A549 treated with Mapracorat at 1 μM for 4 hours (cell line): Measurements from ENCODE around the gene SMCR8. TPM values are rescaled to one million over a fixed set of nuclear protein-coding genes. Genes with fewer than 3 reads are reported as not detected.

Experiments
- total RNA-seq: library from RNA; stranded (reverse); fragments of 200-300 nt; extraction: Qiagen RNA extraction; gene quantifications from 5 replicates; pipeline ENCODE4 v1.2.3, GENCODE V29; 2022

SMCR8 gene, protein sequence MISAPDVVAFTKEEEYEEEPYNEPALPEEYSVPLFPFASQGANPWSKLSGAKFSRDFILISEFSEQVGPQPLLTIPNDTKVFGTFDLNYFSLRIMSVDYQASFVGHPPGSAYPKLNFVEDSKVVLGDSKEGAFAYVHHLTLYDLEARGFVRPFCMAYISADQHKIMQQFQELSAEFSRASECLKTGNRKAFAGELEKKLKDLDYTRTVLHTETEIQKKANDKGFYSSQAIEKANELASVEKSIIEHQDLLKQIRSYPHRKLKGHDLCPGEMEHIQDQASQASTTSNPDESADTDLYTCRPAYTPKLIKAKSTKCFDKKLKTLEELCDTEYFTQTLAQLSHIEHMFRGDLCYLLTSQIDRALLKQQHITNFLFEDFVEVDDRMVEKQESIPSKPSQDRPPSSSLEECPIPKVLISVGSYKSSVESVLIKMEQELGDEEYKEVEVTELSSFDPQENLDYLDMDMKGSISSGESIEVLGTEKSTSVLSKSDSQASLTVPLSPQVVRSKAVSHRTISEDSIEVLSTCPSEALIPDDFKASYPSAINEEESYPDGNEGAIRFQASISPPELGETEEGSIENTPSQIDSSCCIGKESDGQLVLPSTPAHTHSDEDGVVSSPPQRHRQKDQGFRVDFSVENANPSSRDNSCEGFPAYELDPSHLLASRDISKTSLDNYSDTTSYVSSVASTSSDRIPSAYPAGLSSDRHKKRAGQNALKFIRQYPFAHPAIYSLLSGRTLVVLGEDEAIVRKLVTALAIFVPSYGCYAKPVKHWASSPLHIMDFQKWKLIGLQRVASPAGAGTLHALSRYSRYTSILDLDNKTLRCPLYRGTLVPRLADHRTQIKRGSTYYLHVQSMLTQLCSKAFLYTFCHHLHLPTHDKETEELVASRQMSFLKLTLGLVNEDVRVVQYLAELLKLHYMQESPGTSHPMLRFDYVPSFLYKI
- total RNA-seq = 13.2 to 16.3 TPM (median 14.7 TPM) in 5 replicates

DNA sequence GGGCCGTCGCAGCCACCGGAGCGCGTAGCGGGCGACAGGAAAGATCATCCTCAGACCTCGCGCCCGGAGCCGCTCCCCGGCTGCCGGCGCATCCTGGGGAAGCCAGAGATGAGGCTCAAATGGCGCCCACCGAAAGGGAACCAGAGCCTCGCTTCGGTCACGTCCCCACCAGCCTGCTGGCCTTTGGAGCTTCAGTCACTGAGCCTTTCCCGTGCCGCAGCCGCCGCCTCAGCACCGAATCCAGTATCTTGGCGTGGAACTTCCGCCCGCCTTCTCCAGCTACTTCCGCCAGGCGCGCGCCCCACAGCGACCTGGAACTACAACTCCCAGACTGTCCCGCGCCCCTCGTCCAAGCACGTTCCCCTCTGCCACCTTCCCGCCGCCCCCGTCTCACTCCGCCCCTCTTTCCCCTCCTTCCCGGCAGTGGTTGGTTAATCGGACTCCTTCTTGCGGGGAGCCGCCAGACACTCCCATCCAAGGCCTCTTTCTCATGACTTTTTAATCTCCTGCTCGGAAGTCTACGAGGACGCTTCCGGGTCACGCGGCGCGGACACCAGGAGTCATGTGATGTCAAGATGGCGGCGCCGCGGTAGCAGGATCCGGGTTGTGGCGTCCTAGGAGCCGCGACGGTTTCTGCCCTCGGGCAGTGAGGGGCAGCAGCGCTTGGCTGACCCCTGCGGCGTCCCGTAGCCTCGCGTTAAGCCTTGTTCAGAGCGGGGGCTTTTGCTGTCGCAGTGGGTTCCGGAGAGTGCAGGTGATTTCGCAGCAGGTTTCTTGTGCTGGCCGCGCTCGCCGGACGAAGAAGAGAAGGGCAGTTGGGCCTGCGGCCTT, at the start of gene SMCR8, which contains the start of gene TOP3A:
Gene SMCR8 (plus strand): TSS at position 563 of the 831 bp plus-strand sequence. CDS start 497 bp downstream, outside the sequence.
Gene TOP3A (minus strand): TSS at position 264 of the 831 bp plus-strand sequence. CDS start 216 bp downstream, at position 48.

DNA sequence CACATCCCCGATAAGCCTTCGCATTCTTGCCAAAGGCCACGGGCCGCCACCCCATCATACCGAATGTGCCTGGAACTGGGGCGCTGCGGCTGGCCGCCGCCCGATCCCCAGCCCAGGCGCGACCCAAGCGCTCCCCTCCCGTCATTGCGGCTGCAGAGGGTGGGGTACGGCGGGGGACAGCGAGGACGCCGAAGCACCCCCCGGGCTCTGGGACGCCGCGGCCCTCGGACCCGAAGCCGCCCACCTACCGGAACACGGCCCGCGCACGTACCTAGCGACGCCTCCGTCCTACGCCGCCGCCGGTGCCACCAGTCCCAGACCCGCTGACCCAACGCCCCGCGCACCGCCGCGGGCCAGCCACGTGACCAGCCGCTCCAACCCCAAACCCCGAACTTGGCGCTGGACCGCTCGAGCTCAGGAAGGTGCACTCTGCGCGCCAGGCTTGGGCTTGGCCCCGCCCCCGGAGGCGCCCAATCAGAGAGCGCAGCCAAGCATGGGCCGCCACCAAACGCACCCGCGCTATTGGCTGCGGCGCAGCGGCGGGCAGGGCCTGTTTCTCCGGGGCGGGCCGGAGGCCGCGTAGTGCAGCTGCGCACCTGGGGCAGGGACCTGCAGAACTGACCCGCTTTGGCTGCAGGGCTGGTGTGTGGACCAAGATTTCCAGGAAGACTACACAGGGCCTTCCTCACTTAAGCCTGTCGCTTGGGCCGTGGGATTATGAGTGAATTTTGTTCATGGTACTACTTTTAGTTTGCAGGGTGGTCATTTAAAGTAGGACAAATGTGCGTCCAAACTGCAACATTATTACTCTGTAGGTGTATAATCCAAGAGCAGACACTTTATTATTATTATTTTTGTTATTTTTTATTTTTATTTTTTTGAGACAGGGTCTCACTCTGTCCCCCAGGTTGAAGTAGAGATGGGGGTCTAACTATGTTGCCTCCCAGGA, 48.3 kb downstream of the SMCR8 start, which contains the start of gene SHMT1:
Gene SHMT1 (minus strand): TSS at position 450 of the 949 bp plus-strand sequence. CDS start 7,569 bp downstream, outside the sequence.

Other genes starting within 250 kb of the SMCR8 start
- 43.5 to 53.5 TPM (median 51.0 TPM) in 5 replicates for gene DRG2, start 227.3 kb upstream of the SMCR8 start, total RNA-seq
- gene MYO15A, start 206.5 kb upstream of the SMCR8 start, total RNA-seq = 0.06 to 0.86 TPM (median 0.75 TPM) in 5 replicates
- 47.1 to 60.1 TPM (median 49.9 TPM) in 5 replicates for gene ALKBH5, start 131.5 kb upstream of the SMCR8 start, total RNA-seq
- gene LLGL1, start 89.7 kb upstream of the SMCR8 start, total RNA-seq = 10.8 to 16.8 TPM (median 16.2 TPM) in 5 replicates
- 228 to 260 TPM (median 255 TPM) in 5 replicates for gene FLII, start 56.6 kb upstream of the SMCR8 start, total RNA-seq
- gene MIEF2, start 54.6 kb upstream of the SMCR8 start, total RNA-seq = 6.5 to 12.1 TPM (median 10.1 TPM) in 5 replicates
- 30.6 to 40.4 TPM (median 36.3 TPM) in 5 replicates for gene TOP3A, start 299 bp upstream of the SMCR8 start, total RNA-seq
- gene SHMT1, start 48.3 kb downstream of the SMCR8 start, total RNA-seq = 42.8 to 49.1 TPM (median 47.7 TPM) in 5 replicates
- gene EVPLL, start 62.5 kb downstream of the SMCR8 start, total RNA-seq = not detected in 5 replicates
- gene LGALS9C, start 161.5 kb downstream of the SMCR8 start, total RNA-seq = not detected in 5 replicates